ENCODE results near the gene SAMD4A. TPM values are rescaled to one million over a fixed set of nuclear protein-coding genes. Genes with fewer than 3 reads are reported as not detected.
A peak's percentile ranks its signal among the peaks of the same experiment; 100 is the strongest.

The SAMD4A gene
- total RNA-seq, 1 donor from 2014 or later = 30.6 TPM

GRCh38 chr14:54642121-54642520, 75.2 kb downstream of the SAMD4A start:
- no peaks in the 10 kb centered on the region for H3K36me3 ChIP-seq
- no peak overlapping the region for H3K4me3 ChIP-seq
- no peak for TF ChIP-seq CTCF (IDR thresholded peaks at IDR 0.05)
- H3K27ac ChIP-seq = no peak overlapping the region
- H3K27me3 ChIP-seq (ENCODE audit: low read depth) = no peaks in the 10 kb centered on the region
- ATAC-seq (no peak), DNase-seq (no peak)
- peaks cover 13% of the 10 kb centered on the region for H3K4me1 ChIP-seq
- no peaks in the 10 kb centered on the region for H3K9me3 ChIP-seq
- intact Hi-C loops (cut with DNase I) = no loop called here

DNA sequence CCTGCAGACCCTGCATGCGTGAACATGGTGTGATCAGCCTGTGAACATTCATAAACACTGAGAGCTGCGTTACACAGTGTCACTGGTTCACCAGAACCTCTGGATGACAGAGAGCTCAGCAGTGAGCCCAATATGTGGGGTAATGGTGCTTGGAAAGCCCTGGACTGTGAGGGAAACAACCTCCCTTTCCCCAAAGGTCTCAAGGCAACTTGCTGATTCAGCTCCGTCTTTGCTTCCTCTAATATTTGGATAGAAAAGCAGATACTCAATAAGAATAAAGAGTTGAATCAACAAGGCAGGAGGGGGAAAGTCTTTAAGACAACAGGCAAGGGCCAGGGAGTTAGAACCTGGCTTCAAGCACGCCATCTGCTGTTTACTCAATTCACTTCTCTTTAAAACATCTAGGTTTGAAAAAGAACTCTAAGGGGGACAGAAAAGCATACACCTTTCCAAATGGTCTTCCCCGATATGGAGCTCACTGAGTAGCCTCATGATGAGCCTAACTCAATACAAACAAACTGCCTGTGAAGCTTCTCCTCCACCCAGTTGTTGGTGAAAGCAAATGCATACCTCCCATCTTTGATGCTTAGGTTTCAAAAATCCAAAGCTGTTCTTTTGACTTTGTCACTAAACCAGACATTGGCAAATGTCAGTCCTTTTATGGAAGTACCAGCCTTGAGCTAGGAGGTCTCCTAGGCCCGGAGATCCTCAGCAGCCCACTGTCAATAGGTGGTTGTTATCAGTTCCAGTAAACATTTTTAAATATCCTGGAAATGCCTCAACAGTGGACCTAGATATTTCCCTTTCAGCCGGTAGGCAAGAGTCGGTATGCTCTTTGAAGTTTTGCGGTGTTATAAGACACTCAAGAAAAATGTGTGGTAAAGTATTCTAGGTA, 76.1 kb downstream of the SAMD4A start:
- no peaks in the 10 kb centered on the region for H3K9me3 ChIP-seq
- no peak for DNase-seq
- intact Hi-C loops (cut with DNase I) = no loop called here
- peak in 1 of 2 donors; percentile 34 for ATAC-seq
- no peak overlapping the region for H3K4me3 ChIP-seq
- peak; percentile 16 for TF ChIP-seq CTCF (IDR thresholded peaks at IDR 0.05)
- no peaks in the 10 kb centered on the region for H3K27me3 ChIP-seq (ENCODE audit: low read depth)
- H3K27ac ChIP-seq = no peak overlapping the region
- H3K4me1 ChIP-seq = peaks cover 8% of the 10 kb centered on the region
- H3K36me3 ChIP-seq = no peaks in the 10 kb centered on the region

DNA sequence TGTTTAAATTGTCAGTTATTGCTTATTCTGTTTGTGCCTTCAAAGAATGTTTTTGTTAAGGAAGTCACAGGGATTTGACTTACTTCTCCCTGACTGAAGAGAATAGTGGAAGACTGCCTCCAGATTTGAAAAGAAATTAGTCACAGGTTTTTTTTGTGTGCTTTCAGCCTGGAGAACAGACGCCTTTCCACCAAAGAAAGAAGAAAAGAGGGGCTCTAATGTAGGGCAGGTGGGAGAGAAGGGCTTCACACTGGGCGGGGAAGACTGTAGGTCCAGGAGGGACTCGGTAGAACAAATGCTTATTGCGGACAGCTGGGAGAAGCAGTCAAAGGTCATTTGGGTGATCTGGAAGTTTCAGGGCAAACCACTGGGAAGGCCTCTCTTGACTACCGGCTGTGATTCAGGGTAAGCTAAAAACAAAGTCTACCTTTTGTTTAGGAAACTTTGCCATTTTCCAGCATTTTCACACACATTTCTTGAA, 76.8 kb downstream of the SAMD4A start:
- H3K9me3 ChIP-seq = no peaks in the 10 kb centered on the region
- no peaks in the 10 kb centered on the region for H3K36me3 ChIP-seq
- H3K4me1 ChIP-seq = peaks cover 5% of the 10 kb centered on the region
- no peak for TF ChIP-seq CTCF (IDR thresholded peaks at IDR 0.05)
- H3K27me3 ChIP-seq (ENCODE audit: low read depth) = no peaks in the 10 kb centered on the region
- intact Hi-C loops (cut with DNase I) = no loop called here
- DNase-seq (no peak), ATAC-seq (no peak)
- H3K4me3 ChIP-seq = no peak overlapping the region
- no peak overlapping the region for H3K27ac ChIP-seq

- ATAC-seq = no peak
Observed at GRCh38 chr14:54645639-54646038, 78.7 kb downstream of the SAMD4A start.

GRCh38 chr14:54646626-54647025, 79.7 kb downstream of the SAMD4A start:
- Histone ChIP-seq H3K27me3 (ENCODE audit: low read depth) (no peaks in the 10 kb centered on the region), H3K4me3 (no peak overlapping the region), H3K9me3 (no peaks in the 10 kb centered on the region), H3K27ac (no peak overlapping the region), H3K36me3 (no peaks in the 10 kb centered on the region), H3K4me1 (peaks cover 24% of the 10 kb centered on the region)
- ATAC-seq (no peak), DNase-seq (no peak)
- TF ChIP-seq CTCF (IDR thresholded peaks at IDR 0.05) = no peak
- intact Hi-C loops (cut with DNase I) = no loop called here

More at GRCh38 chr14:54645639-54646038, 78.7 kb downstream of the SAMD4A start:
- H3K36me3 ChIP-seq = no peaks in the 10 kb centered on the region
- DNase-seq = no peak
- H3K4me1 ChIP-seq = peaks cover 14% of the 10 kb centered on the region
- no peaks in the 10 kb centered on the region for H3K27me3 ChIP-seq (ENCODE audit: low read depth)
- no peak overlapping the region for H3K27ac ChIP-seq
- intact Hi-C loops (cut with DNase I) = no loop called here
- H3K4me3 ChIP-seq = no peak overlapping the region
- H3K9me3 ChIP-seq = no peaks in the 10 kb centered on the region
- TF ChIP-seq CTCF (IDR thresholded peaks at IDR 0.05) = no peak

All from lower lobe of right lung (tissue), 2 donors.